Peyer's patch (tissue), 4 donors: ENCODE measurements around the gene CNTNAP2. TPM values are rescaled to one million over a fixed set of nuclear protein-coding genes. Genes with fewer than 3 reads are reported as not detected.

Source experiments
- DNase-seq, 3 donors: peaks; one replicate each; pipeline ENCODE4 v3.0.0-alpha.2; 2017 to 2019
- H3K27ac ChIP-seq, 4 donors: fragments of 200-600 bp; sonication (generic); one replicate each; pipeline ENCODE4 v1.5.1; 2016 to 2019
- H3K27me3 ChIP-seq, 2 donors: fragments of 200-600 bp; sonication (generic); one replicate each; pipeline ENCODE4 v1.5.1; 2019
- H3K36me3 ChIP-seq, 3 donors: fragments of 200-600 bp; sonication (generic); one replicate each; pipeline ENCODE4 v1.5.1; 2016 to 2019
- H3K4me1 ChIP-seq, 4 donors: fragments of 200-600 bp; sonication (generic); one replicate each; pipeline ENCODE4 v1.5.1; 2016 to 2019
- H3K4me3 ChIP-seq, 4 donors: fragments of 200-600 bp; sonication (generic); 1 replicate in 3 of 4; 2 replicates in 1 of 4; pipeline ENCODE4 v1.5.1; 2016 to 2019; ENCODE audit warnings: mild to moderate bottlenecking in 1 of 4
- H3K9me3 ChIP-seq, 4 donors: fragments of 200-600 bp; sonication (generic); one replicate each; pipeline ENCODE4 v1.5.1; 2016 to 2019; ENCODE audit warnings: mild to moderate bottlenecking in 1 of 4
- POLR2A ChIP-seq, 2 donors: fragments of 450-650 bp; IDR thresholded peaks; one replicate each; pipeline ENCODE4 v1.5.1; 2017; ENCODE audit warnings: antibody characterized with exemption in 2 of 2, mild to moderate bottlenecking in 2 of 2, moderate library complexity in 2 of 2
- total RNA-seq, 4 donors: library from RNA; depleted of rRNA; stranded (reverse); fragments of >200 nt; gene quantifications; one replicate each; pipeline ENCODE4 v1.1.0, GENCODE V29; 2016
- TF ChIP-seq, protein P1 (sequence below), 6 experiments: fragments of 450-650 bp in 4 of 6; fragments of 200-600 bp in 2 of 6; sonication (generic) in 1 of 6; IDR thresholded peaks; one replicate each; pipeline ENCODE4 v1.5.1; 2017 to 2019; ENCODE audit warnings: antibody characterized with exemption in 6 of 6, mild to moderate bottlenecking in 3 of 6, moderate library complexity in 1 of 6

CNTNAP2 gene
- total RNA-seq, 4 donors from 2014 or later, result 1.5 to 4.9 (median 3.6) TPM

DNA sequence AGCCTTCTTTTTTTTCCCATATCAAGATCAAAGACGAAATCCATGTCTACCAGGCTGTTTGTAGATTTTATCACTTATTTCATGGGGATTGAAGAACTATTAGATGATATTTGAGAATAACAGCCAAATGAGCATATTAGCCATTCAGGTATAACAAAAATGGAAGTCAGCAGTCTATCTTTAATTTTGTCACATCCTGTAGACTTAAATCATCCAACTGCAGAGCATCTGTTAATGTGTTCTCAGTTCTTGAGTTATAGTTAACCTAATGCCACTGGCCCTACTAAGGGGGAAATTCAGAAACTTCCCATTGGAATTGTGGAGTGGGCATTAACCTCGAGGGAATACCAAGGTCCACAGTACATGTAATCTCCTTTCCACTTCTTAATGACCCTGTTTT, 380.1 kb downstream of the CNTNAP2 start:
- no peak for TF ChIP-seq POLR2A (IDR thresholded peaks at IDR 0.05)
- TF ChIP-seq, protein P1, sequence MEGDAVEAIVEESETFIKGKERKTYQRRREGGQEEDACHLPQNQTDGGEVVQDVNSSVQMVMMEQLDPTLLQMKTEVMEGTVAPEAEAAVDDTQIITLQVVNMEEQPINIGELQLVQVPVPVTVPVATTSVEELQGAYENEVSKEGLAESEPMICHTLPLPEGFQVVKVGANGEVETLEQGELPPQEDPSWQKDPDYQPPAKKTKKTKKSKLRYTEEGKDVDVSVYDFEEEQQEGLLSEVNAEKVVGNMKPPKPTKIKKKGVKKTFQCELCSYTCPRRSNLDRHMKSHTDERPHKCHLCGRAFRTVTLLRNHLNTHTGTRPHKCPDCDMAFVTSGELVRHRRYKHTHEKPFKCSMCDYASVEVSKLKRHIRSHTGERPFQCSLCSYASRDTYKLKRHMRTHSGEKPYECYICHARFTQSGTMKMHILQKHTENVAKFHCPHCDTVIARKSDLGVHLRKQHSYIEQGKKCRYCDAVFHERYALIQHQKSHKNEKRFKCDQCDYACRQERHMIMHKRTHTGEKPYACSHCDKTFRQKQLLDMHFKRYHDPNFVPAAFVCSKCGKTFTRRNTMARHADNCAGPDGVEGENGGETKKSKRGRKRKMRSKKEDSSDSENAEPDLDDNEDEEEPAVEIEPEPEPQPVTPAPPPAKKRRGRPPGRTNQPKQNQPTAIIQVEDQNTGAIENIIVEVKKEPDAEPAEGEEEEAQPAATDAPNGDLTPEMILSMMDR (IDR thresholded peaks at IDR 0.05), result no peak
- H3K9me3 ChIP-seq, result peaks cover 0 to 3% (median 0%) of the 10 kb centered on the region in 4 donors
- H3K27me3 ChIP-seq, result no peaks in the 10 kb centered on the region
- no peaks in the 10 kb centered on the region for H3K4me1 ChIP-seq
- DNase-seq, result no peak
- no peak overlapping the region for H3K27ac ChIP-seq
- no peaks in the 10 kb centered on the region for H3K36me3 ChIP-seq
- H3K4me3 ChIP-seq, result no peak overlapping the region

DNA sequence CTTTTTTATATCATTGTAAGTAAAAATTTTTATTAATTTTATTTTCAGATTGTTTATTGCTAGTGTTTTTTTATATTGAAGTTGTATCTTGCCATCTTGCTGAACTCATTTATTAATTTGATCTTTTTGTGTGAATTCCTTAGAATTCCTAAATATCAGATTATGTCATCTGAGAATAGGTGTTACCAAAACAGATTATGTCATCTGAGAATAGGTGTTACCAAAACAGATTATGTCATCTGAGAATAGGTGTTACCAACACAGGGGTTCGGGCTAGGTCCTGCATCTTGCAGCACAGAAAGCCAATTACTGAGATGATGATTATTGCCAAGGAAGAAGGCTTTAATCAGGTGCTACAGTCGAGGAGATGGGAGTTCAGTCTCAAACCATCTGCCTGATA, 383.4 kb downstream of the CNTNAP2 start:
- TF ChIP-seq, protein P1 (IDR thresholded peaks at IDR 0.05), result no peak
- no peak for TF ChIP-seq POLR2A (IDR thresholded peaks at IDR 0.05)
- H3K4me3 ChIP-seq, result no peak overlapping the region

GRCh38 chr7:146503844-146504243, 387.2 kb downstream of the CNTNAP2 start:
- Histone ChIP-seq H3K4me1 (no peaks in the 10 kb centered on the region), H3K9me3 (peaks cover 0 to 13% (median 0%) of the 10 kb centered on the region in 4 donors), H3K27me3 (no peaks in the 10 kb centered on the region), H3K36me3 (no peaks in the 10 kb centered on the region), H3K27ac (no peak overlapping the region), H3K4me3 (no peak overlapping the region)
- DNase-seq, result no peak
- TF ChIP-seq POLR2A (IDR thresholded peaks at IDR 0.05), result no peak
- TF ChIP-seq, protein P1 (IDR thresholded peaks at IDR 0.05), result no peak

More for the DNA sequence above, 383.4 kb downstream of the CNTNAP2 start:
- no peak overlapping the region for H3K27ac ChIP-seq
- no peaks in the 10 kb centered on the region for H3K27me3 ChIP-seq
- peaks cover 0 to 11% (median 0%) of the 10 kb centered on the region in 4 donors for H3K9me3 ChIP-seq
- no peaks in the 10 kb centered on the region for H3K36me3 ChIP-seq
- no peaks in the 10 kb centered on the region for H3K4me1 ChIP-seq
- DNase-seq, result no peak

DNA sequence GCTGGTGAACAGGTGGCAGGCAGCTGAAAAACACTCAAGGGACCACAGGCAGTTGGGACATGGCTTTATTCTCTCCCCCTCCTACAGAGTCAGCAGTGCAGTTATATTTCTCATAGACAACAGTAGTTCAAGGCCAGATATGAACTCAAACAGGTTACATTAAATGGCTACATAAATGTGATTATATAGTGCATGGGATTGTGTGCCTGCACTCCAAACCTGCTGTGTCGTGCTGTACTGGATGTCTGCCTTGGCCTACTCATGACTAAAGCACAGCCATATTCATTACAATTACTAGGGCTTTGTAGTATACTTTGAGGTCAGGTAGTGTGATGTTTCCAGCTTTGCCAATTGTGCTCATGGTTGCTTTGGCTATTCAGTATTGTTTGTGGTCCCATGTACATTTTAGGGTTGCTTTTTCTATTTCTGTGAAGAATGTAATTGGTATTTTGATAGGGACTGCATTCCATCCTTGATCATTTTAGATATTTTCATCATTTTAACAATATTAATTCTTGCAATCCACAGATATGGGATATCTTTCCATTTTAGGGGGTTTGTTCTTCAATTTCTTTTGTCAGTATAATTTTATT, 393.6 kb downstream of the CNTNAP2 start:
- H3K36me3 ChIP-seq, result no peaks in the 10 kb centered on the region
- TF ChIP-seq, protein P1 (IDR thresholded peaks at IDR 0.05), result no peak
- no peak for TF ChIP-seq POLR2A (IDR thresholded peaks at IDR 0.05)
- no peak overlapping the region for H3K27ac ChIP-seq
- no peak overlapping the region for H3K4me3 ChIP-seq
- no peaks in the 10 kb centered on the region for H3K27me3 ChIP-seq
- no peaks in the 10 kb centered on the region for H3K4me1 ChIP-seq
- peaks cover 0 to 12% (median 3%) of the 10 kb centered on the region in 4 donors for H3K9me3 ChIP-seq
- no peak for DNase-seq

- H3K4me3 ChIP-seq, result no peak overlapping the region
- H3K27ac ChIP-seq, result no peak overlapping the region
- no peaks in the 10 kb centered on the region for H3K27me3 ChIP-seq
- no peaks in the 10 kb centered on the region for H3K36me3 ChIP-seq
- no peak for DNase-seq
- no peak for TF ChIP-seq POLR2A (IDR thresholded peaks at IDR 0.05)
- TF ChIP-seq, protein P1 (IDR thresholded peaks at IDR 0.05), result no peak
- no peaks in the 10 kb centered on the region for H3K4me1 ChIP-seq
- peaks cover 0 to 7% (median 3%) of the 10 kb centered on the region in 4 donors for H3K9me3 ChIP-seq
Measured at GRCh38 chr7:146514304-146514703, 397.7 kb downstream of the CNTNAP2 start.
